ENCODE measurements around the gene VAMP5. TPM values are rescaled to one million over a fixed set of nuclear protein-coding genes. Genes with fewer than 3 reads are reported as not detected.
A peak's percentile ranks its signal among the peaks of the same experiment; 100 is the strongest.

VAMP5 gene
- total and polyA plus RNA-seq, 2 donors (not counting 3 experiments of a cell fraction or from before 2014, with no cell fraction given): 186 to 624 TPM

GRCh38 chr2:85541753-85542457, 42.3 kb upstream of the VAMP5 start:
- Histone ChIP-seq H3K9me1 (replicated peaks; ENCODE audit: control insufficient read depth, extremely low read depth, insufficient read depth, low read length) (no peaks in the 10 kb centered on the region), H2AFZ (ENCODE audit: low read depth, low read length) (no peak overlapping the region), H3K4me2 (ENCODE audit: insufficient read depth, low read length) (peak overlapping the region; percentile 97), H3K79me2 (ENCODE audit: control insufficient read depth, insufficient read depth, low read length) (peaks cover 51% of the 10 kb centered on the region), H4K20me1 (replicated peaks; ENCODE audit: control insufficient read depth, extremely low read depth, insufficient read depth, low read length) (peaks cover 4% of the 10 kb centered on the region), H3K4me1 (ENCODE audit: control insufficient read depth, extremely low read depth, insufficient read depth, low read length) (peaks cover 37% of the 10 kb centered on the region), H3K9me3 (replicated peaks; ENCODE audit: control insufficient read depth, insufficient read depth, low read length) (no peaks in the 10 kb centered on the region), H3K27me3 (ENCODE audit: control insufficient read depth in 2 of 2, insufficient read depth in 2 of 2, low read length in 2 of 2) (no peaks in the 10 kb centered on the region), H3K4me3 (replicated peaks in 1 of 3; ENCODE audit: insufficient read depth in 1 of 3, low read depth in 1 of 3, low read length in 3 of 3) (peak overlapping the region in 1 of 3 experiments; percentile 96), H3K9ac (replicated peaks; ENCODE audit: extremely low read depth, insufficient read depth, low read length) (no peak overlapping the region), H3K36me3 (ENCODE audit: control insufficient read depth in 2 of 2, extremely low read depth in 1 of 2, insufficient read depth in 2 of 2, low read length in 2 of 2) (peaks cover 25 to 35% of the 10 kb centered on the region in 2 experiments), H3K27ac (ENCODE audit: insufficient read depth, low read depth, low read length) (no peak overlapping the region)
- CTCF ChIA-PET: interaction anchor here (1.6 to 5.1 kb wide), 3 partner anchors 10 to 188 kb away, joined by 3 to 63 read pairs (median 33); partner anchors contain the start of genes ELMOD3, RETSAT and SH2D6
- intact Hi-C loops (cut with micrococcal nuclease) (no loop called here), dilution Hi-C loops (cut with MboI; ENCODE audit: extremely low pct_ligation_motif_present, low sequenced_read_pairs) (no loop called here)
- no TSS peak for BruUV-seq (replicated peaks)
- FAIRE-seq: no peak
- POLR2A ChIA-PET: interaction anchor here (4.5 kb wide), 1 partner anchor 8 kb away, joined by 73 read pairs; no protein-coding TSS in a partner anchor
- DNase-seq (ENCODE audit: low read depth, low spot score): no peak
- TF ChIP-seq EZH2 (IDR thresholded peaks at IDR 0.05; ENCODE audit: borderline replicate concordance, low read depth, low read length, severe bottlenecking) (no peak), MAX (IDR thresholded peaks at IDR 0.05; ENCODE audit: insufficient read depth, insufficient read length) (no peak), JUN (IDR thresholded peaks at IDR 0.05; ENCODE audit: borderline replicate concordance, insufficient read depth, insufficient read length, low read depth) (no peak), GATA2 (IDR thresholded peaks at IDR 0.05; ENCODE audit: insufficient read depth, insufficient read length, low read depth, low read length) (no peak), MYC (IDR thresholded peaks at IDR 0.05; ENCODE audit: low read depth, low read length) (no peak), POLR2AphosphoS5 (IDR thresholded peaks at IDR 0.05; ENCODE audit: insufficient read depth, low read depth, low read length) (no peak), POLR2A (IDR thresholded peaks at IDR 0.05; ENCODE audit: low read depth, low read length) (no peak), FOS (IDR thresholded peaks at IDR 0.05; ENCODE audit: borderline replicate concordance, insufficient read depth, low read length) (no peak), CTCF (IDR thresholded peaks at IDR 0.05; ENCODE audit: extremely low read depth in 1 of 2, insufficient read depth in 1 of 2, low read depth in 1 of 2, low read length in 2 of 2) (no peak)
